Urothelium cell line (cell line): ENCODE measurements around the gene SLC1A7.
"Not testable (repeated sequence)": the region's sequence is repeated elsewhere in the genome, so short reads cannot be mapped to it uniquely, and the experiment has no call there.

Experiments used
- DNase-seq: peaks from one replicate; pipeline ENCODE4 v3.0.0; 2011; ENCODE audit warnings: low spot score, mixed read lengths
- FAIRE-seq: peaks from 2 replicates; lab custom pipeline; 2011; peaks lifted over from hg19 to GRCh38; lab: Jason Lieb, UNC

Gene SLC1A7

GRCh38 chr1:53142226-53142853 lies at the start of gene SLC1A7:
Gene SLC1A7 (minus strand): TSS chr1:53142638. CDS start chr1:53142449, 189 bp downstream.
- no peak for DNase-seq
- FAIRE-seq, result no peak

GRCh38 chr1:53190210-53190611 lies 47.8 kb upstream of the SLC1A7 start:
- FAIRE-seq (no peak), DNase-seq (no peak)

GRCh38 chr1:53189061-53189460 lies 46.6 kb upstream of the SLC1A7 start:
- FAIRE-seq (no peak), DNase-seq (no peak)

DNA sequence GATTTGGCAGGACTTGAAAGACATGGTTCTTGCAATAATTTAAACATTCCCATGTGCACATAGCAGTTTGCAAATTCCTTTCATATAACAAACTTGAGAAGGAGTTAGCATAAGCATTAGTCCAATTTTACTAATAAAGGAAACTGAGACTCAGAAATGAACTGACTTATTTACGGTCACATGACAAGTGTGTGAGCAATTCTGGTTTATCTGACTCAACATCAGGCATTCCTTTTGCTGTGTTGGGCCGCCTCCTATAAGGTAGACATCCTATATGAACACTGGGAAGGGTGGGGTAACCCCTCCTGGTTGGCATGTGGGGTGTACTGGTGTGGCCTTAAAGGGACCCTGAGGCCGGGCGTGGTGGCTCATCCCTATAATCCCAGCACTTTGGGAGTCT lies 45.7 kb upstream of the SLC1A7 start:
- DNase-seq, result no peak
- no peak for FAIRE-seq

GRCh38 chr1:53187401-53187800 lies 45.0 kb upstream of the SLC1A7 start:
- FAIRE-seq, result no peak

DNA sequence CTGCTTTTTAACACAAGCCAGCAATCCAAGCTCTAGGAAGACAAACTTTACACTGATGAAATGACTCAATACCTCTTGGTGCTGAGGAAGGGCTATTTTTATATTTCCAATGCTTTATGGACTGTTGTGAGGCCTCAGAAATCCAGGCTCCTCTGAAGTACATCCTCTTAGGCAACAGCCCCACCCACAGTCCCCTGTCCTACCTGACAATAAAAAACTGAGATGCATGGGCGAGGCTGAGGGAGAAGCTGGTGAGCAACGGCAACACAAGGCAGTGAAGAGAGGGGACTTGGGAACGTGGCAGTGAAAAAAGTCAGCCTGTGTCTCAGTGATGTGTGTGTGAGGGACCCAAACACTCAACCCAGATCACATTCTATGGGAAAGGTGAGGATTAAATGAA lies 44.1 kb upstream of the SLC1A7 start:
- no peak for DNase-seq
- no peak for FAIRE-seq

More at GRCh38 chr1:53187401-53187800, 45.0 kb upstream of the SLC1A7 start:
- DNase-seq, result no peak

DNA sequence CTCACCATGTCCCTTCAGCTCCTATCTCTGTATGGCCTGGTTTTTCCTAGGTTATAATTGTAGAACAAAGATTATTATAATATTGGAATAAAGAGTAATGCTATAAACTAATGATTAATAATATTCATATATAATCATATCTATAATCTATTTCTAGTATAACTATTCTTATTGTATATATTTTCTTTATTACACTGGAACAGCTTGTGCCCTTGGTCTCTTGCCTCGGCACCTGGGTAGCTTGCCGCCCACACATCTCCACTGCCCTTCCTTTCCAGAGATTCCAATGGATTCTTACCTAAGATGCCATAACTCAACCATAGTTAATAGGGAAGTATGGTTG lies 43.5 kb upstream of the SLC1A7 start:
- DNase-seq, FAIRE-seq: not testable (repeated sequence)

DNA sequence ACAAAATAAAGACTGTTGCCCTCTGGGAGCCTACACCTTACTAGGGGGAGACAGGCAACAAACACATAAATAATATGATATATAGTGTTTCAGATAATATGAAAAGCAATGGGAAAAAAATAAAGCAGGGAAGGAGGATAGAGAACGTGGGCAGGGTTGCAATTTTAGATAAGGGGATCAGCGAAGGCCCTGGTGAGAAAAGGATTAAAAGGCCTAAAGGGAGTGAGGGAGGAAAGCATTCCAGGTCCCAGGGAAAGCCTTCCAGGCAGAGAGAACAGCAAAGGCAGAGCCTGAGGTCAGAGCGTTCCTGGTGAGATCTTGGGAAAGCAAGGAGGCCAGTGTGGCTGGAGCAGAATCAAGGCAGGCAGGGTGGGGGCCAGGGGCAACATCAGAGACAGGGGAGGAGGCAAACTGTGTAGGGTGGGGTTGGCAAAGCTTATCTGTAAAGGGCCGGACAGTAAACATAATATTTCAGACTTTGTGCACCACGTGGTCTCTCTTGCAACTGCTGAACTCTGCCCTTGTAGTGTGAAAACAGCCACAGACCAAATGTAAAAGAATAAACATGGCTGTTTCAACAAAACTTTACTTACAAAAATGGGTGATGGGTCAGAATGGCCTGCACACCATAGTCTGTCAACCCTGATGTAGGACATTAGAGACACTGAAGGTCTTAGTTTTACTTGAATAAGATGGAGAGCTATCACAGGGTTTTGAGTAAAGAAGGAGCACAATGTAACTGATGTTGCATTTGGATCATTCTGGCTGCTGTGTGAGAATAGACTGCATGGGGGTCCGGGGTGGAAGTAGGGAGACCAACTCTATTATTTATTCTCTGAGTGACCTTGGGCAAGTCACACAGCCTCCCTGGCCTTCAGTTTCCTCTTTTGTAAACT lies 40.9 kb upstream of the SLC1A7 start:
- DNase-seq (no peak), FAIRE-seq (no peak)

- DNase-seq (no peak), FAIRE-seq (no peak)
These were observed 40.3 kb upstream of the SLC1A7 start for GRCh38 chr1:53182716-53183094.

DNA sequence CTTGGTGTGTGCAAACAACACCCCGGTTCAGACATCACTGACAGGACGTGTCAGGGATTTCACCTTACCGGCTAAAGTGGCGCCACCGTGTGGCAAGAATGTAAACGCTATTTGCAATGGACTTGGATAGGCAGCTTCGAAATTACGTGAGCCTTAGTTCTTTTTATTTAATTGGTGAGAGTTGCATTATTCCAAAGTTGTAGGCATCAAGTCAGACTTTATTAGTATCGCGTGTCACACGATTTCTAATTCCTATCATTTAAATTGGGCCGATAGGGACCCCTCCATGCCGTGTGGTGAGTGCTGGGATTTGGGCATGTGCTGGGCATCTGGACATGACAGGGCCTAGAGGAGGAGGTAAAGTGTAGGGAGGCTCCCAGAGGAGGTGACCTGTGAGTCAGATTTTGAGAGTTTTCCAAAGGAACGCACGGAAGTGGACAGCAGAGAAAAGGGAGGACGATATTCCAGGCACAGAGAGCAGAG lies 39.7 kb upstream of the SLC1A7 start:
- FAIRE-seq (no peak), DNase-seq (peak; percentile 74)

- DNase-seq (no peak), FAIRE-seq (no peak)
These were observed 38.5 kb upstream of the SLC1A7 start for GRCh38 chr1:53180951-53181350.

- FAIRE-seq, result no peak
- DNase-seq, result no peak
These were observed 37.8 kb upstream of the SLC1A7 start for GRCh38 chr1:53180226-53180625.

DNA sequence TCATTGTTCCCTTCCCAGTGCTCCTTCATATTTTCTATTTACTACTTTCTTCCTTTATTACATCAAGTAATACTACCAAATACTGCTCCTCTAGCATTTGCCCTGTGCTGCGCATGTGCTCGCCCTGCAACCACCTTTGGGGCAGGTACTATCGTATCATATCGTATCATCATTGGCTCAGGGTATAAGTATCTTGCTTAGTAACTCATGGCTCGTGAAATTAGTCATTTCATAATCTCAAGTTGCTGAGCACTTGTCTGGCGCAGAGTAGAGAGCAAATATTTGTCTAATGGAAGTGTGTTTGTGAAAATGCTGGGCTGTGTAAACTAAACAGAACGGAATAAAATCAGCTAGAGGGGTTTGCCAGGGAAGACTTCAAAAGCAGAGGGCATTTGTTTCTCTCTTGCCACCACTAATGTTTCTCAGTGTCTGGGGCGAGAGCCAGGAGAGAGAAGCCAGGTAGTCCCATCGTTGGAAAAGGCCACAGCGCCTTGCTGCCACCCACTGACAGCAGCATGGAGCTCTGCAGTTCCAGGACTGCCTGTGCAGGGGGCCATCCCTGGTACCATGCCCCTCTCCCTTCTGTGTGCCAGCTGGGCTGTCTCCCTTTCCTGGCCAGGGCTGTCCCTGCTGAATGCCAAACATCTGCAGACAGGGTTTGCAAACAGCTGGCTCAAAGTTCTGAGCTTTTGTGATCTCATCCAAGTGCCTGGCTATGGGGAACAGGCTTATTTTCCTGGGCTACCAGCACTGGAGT lies 34.2 kb upstream of the SLC1A7 start:
- FAIRE-seq, result no peak
- DNase-seq, result no peak

DNA sequence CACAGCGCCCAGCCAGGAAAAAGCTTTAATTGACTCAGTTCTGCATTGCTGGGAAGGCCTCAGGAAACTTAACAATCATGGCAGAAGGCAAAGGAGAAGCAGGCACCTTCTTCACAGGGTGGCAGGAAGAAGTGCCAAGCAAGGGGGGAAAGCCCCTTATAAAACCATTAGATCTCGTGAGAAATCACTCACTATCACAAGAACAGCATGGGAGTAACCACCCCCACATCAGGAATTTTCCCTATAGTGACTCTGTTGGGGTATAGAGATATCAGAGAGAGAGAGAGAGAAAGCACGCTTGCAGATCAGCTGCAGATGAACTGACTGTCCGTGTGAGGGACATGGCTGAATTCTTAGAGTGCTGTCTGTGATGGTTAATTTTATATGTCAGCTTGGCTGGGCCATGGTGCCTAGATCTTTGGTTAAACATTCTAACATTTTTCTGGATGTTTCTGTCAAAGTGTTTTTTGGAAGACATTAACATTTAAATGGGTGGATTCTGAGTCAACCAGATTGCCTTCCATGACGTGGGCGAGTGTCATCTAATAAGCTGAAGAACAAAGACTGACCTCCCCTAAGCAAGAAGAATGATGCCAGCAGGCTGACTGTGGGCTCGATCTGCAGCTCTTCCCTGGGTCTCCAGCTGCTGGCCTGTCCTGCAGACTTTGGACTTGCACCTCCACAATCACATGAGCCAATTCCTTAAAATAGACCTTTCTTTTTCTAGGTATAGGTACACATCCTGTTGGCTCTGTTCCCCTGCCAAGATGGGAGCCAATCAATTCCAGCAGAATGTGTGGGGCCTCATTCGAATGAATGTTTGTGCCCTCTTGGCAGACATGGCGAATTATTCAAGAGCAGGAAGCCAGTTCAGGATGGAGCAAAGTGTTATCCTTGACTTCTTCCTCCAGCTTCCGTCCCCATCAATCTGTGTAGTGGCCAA lies 32.8 kb upstream of the SLC1A7 start:
- no peak for DNase-seq
- no peak for FAIRE-seq

GRCh38 chr1:53172426-53173128 lies 30.1 kb upstream of the SLC1A7 start:
- FAIRE-seq (no peak), DNase-seq (peak; percentile 33)

DNA sequence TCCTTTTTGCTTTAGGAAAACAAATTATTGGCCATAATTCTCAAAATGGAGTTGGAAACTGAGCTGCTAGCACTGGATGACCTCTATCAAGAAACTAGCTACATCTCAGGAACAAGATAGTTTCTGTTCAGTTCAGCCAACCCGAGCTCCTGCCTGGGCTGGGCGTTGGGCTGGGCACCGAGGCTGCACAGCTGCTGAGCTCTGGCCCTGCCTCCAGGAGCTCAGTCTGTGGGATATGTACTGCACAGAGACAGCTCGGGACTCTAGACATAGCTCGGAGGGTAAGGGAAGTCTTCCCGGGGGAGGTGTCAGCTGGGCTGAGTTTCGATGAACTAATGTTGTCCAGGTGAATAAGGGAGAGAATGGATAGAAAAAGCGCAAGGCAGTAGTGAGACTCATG lies 24.5 kb upstream of the SLC1A7 start:
- no peak for DNase-seq
- FAIRE-seq, result no peak

DNA sequence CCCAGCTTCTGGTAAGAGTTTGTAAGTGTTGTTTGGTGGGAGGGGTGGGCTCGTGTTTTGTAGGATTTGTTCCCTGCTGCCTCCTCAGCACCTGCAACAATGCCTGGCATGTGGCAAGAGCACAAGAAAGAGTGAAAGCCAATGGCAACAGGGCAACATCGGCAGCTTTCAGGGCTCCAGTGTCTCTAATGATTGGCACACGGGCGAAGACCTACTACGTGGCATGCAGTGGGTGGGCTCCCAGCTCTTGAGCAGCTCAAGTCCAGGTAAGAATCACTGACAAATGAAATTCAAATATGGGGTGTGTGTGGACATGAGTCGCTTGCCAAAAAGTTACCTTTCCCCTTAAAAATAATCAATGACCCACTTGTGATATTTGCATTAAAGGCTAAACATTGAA lies 23.9 kb upstream of the SLC1A7 start:
- DNase-seq (no peak), FAIRE-seq (no peak)

GRCh38 chr1:53165408-53165961 lies 23.0 kb upstream of the SLC1A7 start:
- no peak for FAIRE-seq
- DNase-seq, result no peak

DNA sequence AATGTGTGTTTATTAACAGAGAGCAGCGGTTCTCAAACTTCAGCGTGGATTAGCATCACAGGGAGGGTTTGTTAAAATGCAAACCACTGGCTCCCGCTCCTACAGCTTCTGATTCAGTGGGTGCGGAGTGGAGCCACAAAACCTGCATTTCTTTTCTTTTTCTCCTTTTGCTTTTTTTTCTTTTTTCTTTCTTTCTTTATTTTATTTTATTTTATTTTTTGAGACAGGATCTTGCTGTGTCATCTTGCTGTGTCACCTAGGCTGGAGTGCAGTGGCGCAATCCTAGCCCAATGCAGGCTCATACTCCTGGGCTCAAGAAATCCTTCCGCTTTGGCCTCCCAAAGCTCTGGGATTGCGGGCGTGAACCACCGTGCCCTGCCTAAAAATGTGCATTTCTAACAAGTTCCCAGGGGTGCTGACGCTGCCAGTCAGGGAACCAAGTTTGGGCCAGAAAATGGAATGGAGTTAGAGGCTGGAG lies 20.9 kb upstream of the SLC1A7 start:
- FAIRE-seq (no peak), DNase-seq (no peak)
